COLO829 (cell line): Measurements from ENCODE around the gene RASGRF1.

Experiments
- DNase-seq: peaks from one replicate; pipeline ENCODE4 v3.0.0; 2012; ENCODE audit warnings: low spot score

RASGRF1 gene

DNA sequence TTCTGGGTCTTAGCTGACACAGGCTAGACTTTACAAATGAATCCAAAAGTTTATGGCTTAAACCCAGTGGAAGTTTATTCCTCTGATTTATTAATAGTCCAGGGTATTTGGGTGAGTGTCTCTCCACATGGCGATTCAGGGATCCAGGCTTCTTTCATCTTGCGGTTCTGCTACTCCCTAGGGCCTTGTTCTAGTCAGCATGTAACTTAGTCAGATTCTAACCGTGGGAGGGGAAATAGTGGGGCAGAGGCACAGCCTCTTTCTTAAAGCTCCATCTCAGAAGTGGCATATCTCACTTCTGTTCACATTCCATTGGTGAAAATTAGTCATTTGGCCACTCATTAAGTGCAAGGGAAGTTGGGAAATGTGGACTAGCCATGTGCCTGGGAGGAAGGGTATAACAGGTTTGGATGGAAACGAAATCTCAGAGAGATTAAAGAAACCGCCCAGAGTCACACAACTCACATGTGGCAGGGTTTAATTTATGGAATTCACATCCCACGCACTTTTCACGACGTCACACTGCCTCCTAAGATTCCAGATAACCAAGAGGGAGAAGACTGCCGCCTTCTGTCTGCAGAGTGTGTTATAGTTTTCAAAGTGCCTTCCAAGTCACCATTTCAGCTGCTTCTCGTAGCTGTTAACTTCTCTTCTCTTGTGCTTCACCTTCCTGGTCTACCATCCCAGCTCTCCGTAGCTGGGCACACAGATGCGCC, 11.4 kb upstream of the RASGRF1 start:
- DNase-seq, result peak; percentile 17

DNA sequence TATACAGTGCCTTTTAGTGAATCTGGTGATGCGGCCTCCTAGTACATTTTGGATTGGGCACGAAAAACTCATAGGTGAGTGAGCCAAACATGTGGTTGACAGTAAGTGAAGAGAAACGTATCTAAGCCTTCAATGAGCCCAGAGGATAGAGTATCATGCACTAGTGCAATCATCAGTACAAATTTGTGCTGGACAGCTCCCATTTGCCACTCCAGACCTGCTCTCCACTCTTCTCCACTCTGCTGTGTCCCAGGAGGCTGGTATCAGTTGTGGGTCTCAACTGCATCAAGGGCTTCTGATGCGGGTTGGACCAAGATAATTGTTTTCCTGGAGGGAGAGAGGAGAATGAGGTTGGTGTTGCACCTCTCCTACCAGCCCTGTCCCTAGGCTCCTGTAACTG, 9.1 kb upstream of the RASGRF1 start:
- DNase-seq, result no peak

DNA sequence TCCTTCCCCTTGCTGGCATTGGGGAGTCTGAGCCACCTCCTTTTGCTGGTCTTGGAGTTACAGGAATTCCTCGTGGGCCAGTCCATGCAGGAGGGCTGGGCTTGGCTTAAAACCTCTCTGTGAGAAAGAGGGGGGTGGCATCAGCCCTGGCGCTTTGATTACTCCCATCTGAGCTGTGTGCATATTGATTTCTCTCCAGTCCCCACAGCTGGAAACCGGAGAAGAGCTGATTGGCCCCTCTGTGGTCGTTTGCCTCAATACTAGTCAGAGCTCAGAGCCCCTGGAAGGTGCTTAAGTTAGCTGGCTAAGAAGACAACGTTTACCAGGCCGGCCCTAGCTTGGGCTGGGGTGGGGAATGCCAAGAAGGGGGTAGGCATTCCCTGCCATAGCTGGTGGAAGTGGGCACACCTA, 4.0 kb upstream of the RASGRF1 start:
- no peak for DNase-seq

DNA sequence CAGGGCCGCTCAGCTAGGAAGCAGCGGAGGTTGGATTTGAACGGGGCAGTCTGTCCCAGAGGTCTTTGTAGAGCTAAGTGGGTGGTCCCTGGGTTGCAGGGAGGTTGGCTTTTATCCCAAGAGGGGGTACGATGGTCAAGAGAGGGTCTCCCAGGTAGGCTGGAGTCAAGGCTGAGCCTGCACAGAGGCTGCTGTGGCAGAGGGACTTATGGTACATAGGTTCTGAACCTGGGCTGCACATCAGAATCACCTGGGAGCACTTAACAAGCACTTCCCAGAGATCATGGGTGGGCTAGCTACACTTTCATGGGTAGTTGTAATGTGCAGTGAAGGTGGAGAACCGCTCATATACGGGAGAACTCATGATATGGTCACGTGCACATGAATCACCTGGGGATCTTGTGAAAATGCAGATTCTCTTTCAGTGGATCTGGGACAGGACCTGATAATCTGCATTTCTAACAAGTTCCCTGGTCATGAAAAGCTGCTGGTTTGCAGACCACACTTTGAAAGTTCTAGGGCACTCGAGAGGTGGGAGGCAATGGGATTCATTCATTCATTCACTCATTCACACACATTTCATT, 2.9 kb upstream of the RASGRF1 start:
- no peak for DNase-seq

DNA sequence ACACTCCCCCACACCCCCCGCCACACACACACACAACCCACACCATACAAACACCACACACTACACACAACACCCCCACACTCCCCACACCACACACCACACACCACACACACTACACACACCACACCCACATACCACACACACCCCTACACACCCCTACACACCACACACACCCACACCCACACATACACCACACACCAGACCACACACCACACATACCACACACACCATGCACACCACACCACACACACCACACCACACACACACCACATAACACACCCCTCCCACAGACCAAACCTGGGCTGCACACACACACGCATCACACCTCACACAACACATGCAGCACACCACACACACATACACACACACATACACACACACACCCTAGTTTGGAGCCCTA, 1.8 kb upstream of the RASGRF1 start:
- DNase-seq, result no peak

DNA sequence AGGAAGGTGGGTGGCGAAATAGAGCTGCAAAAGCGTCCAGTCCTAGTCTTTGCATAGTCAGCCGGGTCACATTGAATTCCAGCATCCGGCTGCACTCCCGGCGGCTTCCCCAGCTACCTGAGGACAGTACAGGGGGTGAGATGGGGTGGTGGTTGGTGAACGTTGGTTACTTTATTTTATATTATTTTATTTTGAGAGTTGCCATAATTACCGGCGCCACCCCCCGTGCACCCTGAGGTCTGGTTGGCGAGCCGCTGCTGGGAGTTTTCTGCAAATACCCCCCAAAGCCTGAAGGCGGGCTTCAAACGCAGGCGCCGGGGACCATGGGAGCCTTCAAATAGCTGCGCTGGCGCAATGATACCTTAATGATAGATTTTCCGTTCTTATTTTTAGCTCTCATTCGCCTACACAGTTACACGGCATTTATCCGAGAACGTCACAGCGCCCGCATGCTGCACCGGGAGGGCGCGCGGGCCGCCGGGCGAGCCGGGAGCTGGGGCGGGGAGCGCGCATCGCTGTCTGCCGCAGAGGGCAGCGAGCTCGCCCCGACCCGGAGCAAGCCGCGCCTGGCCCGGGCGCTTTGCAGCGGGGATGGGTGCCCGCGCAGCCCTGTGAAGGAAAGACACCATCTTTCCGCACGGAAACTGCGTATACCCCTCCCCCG, 756 bp upstream of the RASGRF1 start:
- no peak for DNase-seq

DNA sequence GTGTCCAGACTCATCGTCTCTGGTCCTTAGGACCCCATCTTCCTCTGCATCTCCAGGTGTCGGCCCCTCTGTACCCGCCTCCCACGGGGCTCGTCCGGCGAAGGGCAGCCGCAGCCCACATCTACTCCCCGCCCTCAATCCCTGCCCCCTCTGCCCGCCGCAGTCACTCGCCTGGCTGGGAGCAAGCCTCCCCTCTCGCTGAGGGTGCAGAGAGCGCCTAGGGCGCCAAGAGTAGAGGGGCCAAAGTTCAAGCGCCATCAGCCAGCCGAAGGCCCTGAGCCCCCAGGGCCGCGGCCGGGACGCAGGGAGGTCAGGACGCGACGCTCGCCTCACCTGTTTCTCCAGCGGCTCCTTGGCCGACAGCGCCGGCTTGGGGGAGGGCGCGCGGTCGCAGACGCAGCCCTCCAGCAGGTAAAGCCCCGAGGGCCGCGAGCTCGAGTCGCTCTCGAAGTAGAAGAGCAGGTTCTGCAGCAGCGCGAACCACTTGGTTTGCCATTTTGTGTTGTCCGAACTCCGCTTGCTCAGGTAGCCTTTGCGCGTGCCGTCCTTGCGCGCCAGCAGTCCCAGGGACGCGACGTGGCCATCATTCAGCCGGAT, 592 bp downstream of the RASGRF1 start:
- DNase-seq, result no peak

DNA sequence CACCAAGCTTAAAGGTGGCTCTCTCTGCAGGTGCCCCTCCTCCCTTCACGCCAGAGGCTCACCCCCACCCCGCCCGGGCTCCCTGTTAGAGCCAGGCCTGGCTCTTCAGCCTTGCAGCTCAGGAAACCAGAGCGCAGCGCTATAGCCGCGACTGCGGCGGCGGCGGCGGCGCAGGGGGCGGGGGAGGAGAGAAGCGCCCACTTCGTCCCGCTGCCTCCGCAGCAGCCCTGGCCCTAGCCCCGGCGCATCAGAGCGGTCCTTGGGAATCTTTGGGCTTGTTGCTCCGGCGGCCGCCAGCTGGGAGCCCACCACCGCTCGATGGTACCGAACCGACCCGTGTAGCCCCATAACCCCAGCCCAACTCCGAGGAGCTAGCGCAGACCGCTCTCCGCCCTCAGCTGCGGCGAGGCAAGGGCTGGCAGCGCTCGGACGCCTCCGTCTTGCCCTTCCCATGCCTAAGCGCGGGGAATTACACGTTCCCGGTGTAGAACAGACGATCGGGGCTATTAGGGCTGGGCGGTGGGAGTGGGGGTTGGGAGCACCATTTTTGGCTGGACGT, 1.2 kb downstream of the RASGRF1 start:
- no peak for DNase-seq

DNA sequence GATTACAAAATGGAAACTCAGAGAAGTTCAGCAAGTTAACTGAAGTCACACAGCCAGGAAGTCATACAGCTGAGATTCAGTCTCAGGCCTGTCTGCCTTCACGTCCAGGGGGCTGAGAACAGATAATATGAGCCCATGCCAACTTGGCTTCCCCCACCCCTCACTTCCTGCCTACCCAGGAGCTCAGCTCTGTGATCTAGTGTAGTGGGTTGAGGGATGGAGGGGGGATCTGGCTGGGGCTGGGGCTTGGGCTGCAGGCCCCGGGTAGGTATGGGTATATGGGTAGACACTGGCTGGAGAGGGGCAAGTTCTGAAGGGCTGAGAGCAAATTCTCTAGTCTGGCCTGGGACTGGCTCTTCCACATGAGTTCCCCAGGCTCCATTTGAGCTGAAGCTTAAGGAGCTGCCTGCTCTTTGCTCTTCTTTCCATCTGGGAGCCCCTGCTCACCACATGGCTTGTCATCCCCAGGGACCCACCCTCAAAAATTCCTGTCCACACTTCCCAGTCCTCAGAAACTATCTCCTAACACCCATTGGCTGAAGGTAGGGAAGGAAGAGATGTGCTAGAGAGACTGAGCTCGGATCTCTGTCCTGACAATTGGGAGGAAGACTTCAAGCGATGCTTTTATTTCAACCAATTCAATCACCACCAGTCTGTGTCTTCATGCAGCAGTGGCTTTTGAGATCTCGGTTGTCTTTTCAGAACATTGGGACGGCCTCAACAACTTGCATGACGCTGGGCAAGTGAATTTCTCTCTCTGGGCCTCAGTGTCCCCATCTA, 2.0 kb downstream of the RASGRF1 start:
- no peak for DNase-seq

DNA sequence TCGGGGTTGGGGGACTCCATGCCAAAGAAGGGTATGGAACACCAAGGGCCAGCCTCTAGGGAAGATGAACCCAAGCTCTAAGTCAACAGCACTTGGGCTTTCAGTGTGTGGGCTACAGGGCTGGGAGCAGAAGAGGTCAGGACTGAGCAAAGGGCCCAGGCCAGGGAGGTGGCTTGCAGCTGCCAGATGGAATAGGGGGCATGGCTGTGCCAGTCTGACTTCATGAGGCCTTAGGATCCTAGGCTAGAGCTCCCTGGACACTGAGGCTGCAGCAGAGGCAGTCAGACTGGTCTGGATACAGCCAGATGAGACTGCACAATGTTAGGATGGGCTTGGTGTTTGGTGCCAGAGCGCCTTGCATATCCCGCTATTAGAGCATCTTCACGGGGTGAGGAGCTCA, 3.8 kb downstream of the RASGRF1 start:
- no peak for DNase-seq

DNA sequence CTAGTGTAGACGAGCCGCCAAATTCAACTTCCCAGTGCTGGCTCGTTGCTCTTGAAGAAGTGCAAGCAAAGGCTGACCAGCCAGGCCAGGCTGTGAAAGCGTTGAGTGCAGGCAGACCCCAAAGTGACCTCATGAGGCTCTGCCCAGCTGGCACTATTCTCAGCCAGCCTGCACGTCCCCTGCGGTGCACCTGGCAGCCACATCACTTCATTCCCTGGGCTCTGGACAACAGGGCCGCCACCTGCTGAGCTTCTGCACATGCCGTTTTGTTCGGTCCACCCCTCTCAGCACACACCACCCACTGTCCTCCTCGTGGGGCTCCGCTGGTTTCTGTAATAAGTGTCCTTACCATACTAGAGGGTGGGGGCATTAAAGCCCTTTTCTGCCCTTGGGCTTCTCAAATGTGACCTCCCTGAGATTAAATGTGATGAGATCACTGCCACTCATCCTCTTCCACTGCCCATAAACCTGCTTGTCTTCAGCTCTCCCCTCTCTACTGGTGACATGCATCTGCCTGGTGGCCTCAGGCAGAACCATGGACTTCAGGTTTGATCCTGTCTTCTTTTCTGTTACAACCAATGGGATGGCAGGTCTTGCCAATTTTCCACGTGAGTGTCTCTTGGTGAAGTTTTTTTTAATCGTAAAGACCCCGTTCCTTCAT, 6.1 kb downstream of the RASGRF1 start:
- no peak for DNase-seq

DNA sequence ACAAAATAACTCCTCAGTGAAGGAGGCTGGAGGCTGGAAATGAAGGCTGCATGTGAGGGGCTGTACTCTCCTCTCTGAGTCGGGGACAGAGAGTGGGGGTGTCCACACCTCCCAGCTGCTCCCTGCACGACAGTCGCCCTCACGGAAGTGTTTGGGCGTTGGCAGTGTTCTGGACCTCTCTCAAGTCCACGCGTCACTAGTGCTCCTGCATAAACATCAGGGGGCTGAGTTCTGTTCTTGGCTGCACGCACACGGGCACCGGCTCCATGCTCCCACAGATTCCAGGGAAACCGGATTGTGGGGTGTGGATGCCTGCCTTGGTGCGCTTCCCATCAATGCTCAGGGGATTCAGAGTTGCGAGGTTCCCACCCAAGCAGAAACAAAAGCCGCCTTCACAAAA, 7.4 kb downstream of the RASGRF1 start:
- DNase-seq, result no peak

DNA sequence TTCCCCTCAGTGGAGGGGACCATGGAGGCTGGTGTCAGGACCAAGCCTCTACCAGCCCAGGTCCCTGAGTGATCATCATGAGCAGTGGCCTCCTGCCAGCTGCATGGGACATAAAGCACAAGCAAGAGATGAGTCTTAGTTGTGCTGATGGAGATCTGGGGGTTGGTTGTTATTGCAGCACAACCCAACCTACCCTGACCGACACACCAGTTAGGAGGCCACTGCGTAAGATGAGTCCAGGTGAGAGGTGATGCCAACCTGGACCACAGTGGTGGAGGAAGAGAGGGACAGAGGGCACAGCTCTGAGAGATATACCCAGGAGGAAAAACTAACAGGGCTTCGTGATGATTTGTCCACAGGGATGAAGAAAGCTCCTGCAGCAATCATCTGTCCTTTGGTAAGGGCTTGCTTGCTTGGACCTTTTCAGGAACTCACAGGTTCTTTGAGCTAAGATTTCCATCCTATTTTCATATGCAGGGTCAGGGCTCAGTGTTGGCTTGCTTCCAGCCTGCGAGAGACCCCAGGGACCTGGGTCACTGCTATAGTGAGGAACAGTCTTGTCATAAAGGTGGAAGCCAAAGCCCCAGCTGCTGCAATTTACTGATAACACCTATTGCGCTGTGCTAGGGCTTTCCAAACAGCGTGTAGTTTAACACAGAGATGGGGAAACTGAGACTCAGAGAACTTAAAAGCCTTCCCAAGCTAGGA, 8.1 kb downstream of the RASGRF1 start:
- DNase-seq, result no peak

DNA sequence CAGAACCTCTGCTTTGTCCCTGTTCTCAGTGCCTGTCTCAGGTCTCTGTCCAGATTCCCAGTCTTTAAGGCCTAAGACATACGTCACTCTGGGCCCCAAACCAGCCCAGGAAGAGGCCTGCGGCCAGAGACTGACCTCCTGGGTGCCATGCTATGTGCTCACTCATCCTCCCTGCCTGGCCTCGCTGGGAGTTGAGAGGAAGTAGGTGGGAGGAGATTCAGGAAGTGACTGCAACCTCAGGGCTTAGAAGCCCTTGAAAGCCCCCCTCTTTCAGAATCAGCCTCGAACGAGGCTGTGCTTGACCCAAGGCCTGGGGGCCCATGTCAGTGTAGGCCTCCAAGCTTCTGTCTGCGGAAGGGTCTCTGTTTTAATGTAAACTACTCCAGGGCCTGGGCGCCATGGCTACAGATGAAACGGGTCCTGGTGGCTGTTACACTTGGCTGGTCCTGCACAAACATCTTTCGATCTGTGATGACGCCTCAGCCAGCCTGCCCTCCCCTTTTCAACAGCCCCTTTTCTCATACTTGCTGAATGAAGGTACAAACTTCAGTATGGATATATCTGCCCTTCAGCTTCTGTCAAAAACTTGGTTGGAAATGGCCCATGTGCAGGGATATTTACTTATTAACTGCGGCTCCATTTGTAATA, 11.7 kb downstream of the RASGRF1 start:
- DNase-seq, result no peak

DNA sequence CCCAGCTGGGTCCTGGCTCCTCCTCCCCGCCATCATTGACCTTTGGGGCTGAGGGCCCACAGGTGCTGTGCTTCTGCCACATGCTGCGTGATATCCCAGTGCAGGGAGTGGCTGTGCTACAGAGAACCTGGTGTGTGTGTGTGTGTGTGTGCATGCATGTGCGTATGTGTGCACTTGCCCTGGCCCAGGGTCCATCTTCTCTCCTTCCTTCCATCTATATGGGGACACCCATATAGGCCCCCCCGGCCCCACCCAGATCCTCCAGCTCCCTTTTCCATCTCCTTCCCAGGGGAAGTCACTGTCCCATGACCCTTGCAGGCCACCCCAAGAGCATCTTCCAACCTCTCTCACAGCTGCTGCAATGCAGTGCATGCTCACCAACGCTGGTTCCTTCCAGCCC, 12.6 kb downstream of the RASGRF1 start:
- no peak for DNase-seq

DNA sequence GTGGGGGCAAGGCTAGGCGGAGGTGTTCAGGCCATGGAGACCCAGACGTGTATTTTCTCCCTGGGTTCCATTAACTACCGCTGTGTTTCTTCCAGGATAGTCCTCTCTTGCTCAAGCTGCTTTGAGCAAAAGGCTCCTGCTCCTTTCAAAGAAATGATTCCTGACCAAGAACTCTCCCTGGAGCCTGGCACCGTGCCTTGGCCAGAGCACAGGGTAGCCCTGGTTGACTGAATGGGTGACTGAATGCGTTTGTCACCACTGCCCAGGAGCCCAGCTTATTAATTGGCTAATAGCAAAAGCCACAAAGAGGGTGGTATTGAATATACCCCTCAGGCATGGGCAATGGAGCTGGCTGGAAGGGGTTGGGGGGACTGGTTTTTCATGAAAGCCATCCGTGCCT, 13.9 kb downstream of the RASGRF1 start:
- DNase-seq, result no peak

DNA sequence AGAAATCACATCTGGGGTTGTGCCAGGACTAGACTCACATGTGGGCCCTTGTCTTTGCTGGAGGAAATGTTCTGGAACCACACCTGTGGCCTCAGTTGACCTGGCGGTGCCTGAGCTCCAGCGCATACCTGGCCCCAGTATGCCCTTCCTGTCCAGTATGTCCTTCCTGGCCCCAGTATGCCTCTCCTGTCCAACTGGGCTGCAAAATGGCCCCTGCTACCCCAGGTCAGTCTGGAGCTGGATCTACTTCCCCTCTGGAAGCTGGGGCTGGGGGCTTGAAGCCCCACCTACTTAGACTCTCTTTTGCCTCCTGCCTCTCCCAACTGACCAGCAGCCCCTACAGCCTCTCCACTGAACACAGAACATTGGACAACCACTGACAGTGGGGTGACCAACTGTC, 15.3 kb downstream of the RASGRF1 start:
- DNase-seq, result no peak

DNA sequence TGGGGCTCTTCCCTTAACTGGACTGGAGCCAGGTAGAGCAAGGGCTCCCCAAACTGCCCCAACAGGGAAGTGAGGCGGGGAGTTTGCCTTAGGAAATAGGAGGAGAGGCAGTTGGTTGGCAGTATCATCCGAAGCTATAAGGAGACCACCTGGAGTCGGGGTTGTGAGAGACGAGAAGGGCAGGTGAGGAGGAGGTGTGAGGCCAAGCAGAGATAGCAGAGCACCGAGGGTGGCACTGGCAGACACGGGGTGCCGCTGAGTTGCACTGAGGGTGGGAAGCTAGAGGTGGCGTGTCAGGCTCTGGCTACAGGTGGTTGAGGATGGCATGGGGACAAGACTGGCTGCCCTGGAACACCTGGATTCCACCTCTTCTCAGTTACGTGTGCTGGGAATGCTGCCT, 17.2 kb downstream of the RASGRF1 start:
- DNase-seq, result no peak

DNA sequence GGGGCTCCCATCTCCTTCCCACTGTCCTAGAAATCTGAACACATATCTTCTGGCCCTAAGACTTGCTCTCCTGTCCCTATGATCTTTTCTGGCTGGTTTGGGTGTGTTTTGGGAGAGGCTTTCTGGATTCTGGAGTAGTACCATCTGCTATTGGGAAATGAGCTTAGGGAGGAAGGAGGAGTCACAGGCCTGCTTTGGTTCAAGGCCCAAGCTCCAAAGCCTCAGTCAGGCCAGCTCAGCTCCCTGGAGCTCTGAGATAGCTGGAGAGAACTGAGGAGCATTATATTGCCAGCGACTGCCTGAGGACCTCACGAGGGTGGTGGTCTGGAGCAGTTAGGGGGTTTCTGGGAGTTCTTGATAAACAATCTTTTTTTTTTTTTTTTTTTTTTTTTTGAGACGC, 18.7 kb downstream of the RASGRF1 start:
- DNase-seq, result no peak

DNA sequence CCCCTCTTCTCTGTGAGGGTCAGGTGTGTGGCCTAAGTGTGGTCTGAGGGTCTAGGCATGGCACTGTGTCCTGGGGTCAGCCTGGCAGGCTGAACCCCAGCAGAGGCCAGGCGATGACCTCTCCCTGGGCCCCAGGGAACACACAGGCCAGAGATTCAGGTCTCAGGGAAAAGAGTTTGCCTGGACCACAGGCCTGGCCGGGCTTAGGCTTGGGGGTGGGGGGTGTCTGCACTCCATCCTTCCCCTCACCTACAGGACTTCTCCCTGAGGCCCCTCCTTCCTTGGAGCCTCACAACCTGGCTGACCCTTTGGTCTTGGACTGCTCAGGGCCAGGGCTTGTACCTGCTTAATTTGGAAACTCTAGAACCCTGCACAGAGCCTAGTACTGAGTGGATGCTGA, 21.8 kb downstream of the RASGRF1 start:
- DNase-seq, result no peak
